ENCODE results near the gene MYH8.

The MYH8 gene

GRCh38 chr17:10384175-10384574, 37.6 kb downstream of the MYH8 start:
- DNase-seq, result no peak
- intact Hi-C loops (cut with DNase I; ENCODE audit: low total_unique reads), result no loop called here
- no peaks in the 10 kb centered on the region for H3K27me3 ChIP-seq

GRCh38 chr17:10380631-10381408, 40.9 kb downstream of the MYH8 start:
- no peaks in the 10 kb centered on the region for H3K36me3 ChIP-seq
- no peaks in the 10 kb centered on the region for H3K4me1 ChIP-seq
- no peaks in the 10 kb centered on the region for H3K27me3 ChIP-seq
- no peak overlapping the region for H3K27ac ChIP-seq
- H3K9me3 ChIP-seq, result no peaks in the 10 kb centered on the region
- H3K4me3 ChIP-seq, result no peak overlapping the region
- no peak for DNase-seq
- no peak for TF ChIP-seq CTCF (IDR thresholded peaks at IDR 0.05)
- intact Hi-C loops (cut with DNase I; ENCODE audit: low total_unique reads), result no loop called here

More at GRCh38 chr17:10384175-10384574, 37.6 kb downstream of the MYH8 start:
- Histone ChIP-seq H3K9me3 (no peaks in the 10 kb centered on the region), H3K27ac (no peak overlapping the region), H3K4me1 (no peaks in the 10 kb centered on the region), H3K36me3 (no peaks in the 10 kb centered on the region), H3K4me3 (no peak overlapping the region)
- TF ChIP-seq CTCF (IDR thresholded peaks at IDR 0.05), result no peak

DNA sequence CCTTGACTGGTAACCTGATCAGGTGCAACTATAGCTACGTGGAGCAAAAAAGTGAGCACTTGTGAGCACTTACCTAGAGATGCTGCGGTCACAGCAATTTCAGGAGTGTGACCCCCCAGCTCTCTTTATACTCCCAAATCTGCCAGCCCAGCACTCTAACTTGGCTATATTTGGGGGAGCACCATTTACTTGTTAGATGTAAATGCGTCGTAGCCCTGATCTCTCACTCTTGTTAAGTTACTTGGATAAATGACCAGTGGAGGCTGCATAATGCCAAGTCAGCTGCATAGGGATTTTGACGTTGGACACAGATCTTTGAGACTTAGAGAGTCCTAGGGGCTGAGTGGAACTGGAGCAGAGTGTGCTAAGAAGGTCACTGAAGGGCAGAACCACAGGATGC, 48.8 kb downstream of the MYH8 start, which contains the start of gene MYH13:
MYH13 (minus strand) TSS at position 101 of the 400 bp plus-strand sequence. CDS start 8,476 bp downstream, outside the sequence.
- Histone ChIP-seq H3K27ac (no peak within 1 kb of the TSS), H3K36me3 (no peaks in the 10 kb centered on the region), H3K4me1 (no peaks in the 10 kb centered on the region), H3K4me3 (no peak within 1 kb of the TSS), H3K9me3 (no peaks in the 10 kb centered on the region), H3K27me3 (no peaks in the 10 kb centered on the region)
- TF ChIP-seq CTCF (IDR thresholded peaks at IDR 0.05), result no peak
- intact Hi-C loops (cut with DNase I; ENCODE audit: low total_unique reads), result no loop called here
- no peak for DNase-seq

GRCh38 chr17:10370016-10370608, 51.6 kb downstream of the MYH8 start:
- Histone ChIP-seq H3K4me1 (no peaks in the 10 kb centered on the region), H3K27ac (no peak overlapping the region), H3K4me3 (no peak overlapping the region), H3K27me3 (no peaks in the 10 kb centered on the region), H3K36me3 (no peaks in the 10 kb centered on the region), H3K9me3 (no peaks in the 10 kb centered on the region)
- intact Hi-C loops (cut with DNase I; ENCODE audit: low total_unique reads), result no loop called here
- TF ChIP-seq CTCF (IDR thresholded peaks at IDR 0.05), result no peak
- DNase-seq, result no peak

GRCh38 chr17:10369239-10369638, 52.5 kb downstream of the MYH8 start:
- Histone ChIP-seq H3K4me1 (no peaks in the 10 kb centered on the region), H3K4me3 (no peak overlapping the region), H3K9me3 (no peaks in the 10 kb centered on the region), H3K27me3 (no peaks in the 10 kb centered on the region), H3K36me3 (no peaks in the 10 kb centered on the region), H3K27ac (no peak overlapping the region)
- DNase-seq, result no peak
- intact Hi-C loops (cut with DNase I; ENCODE audit: low total_unique reads), result no loop called here
- TF ChIP-seq CTCF (IDR thresholded peaks at IDR 0.05), result no peak
